Measurements from ENCODE around the gene RIIAD1. TPM values are rescaled to one million over a fixed set of nuclear protein-coding genes. Genes with fewer than 3 reads are reported as not detected.
"Not testable (repeated sequence)": the region's sequence is repeated elsewhere in the genome, so short reads cannot be mapped to it uniquely, and the experiment has no call there.

RIIAD1 gene
- total RNA-seq, 4 donors from 2014 or later: 1.7 TPM; not detected in 3

GRCh38 chr1:151728151-151729054 lies 7.1 kb downstream of the RIIAD1 start:
- H3K4me1 ChIP-seq: peaks cover 8 to 21% (median 16%) of the 10 kb centered on the region in 4 donors

GRCh38 chr1:151729157-151729965 lies 8.0 kb downstream of the RIIAD1 start:
- intact Hi-C loops (cut with DNase I): no loop called here
- peak overlapping the region; percentile 76 to 83 (median 80) for H3K27ac ChIP-seq (replicated peaks in 1 of 4)
- WGBS: 74% methylated on average over 10 of the region's 10 CpGs

More at GRCh38 chr1:151728151-151729054, 7.1 kb downstream of the RIIAD1 start:
- no peak for DNase-seq (ENCODE audit: extremely low spot score)
- WGBS: 23% methylated on average over 15 of the region's 19 CpGs
- Histone ChIP-seq H3K4me3 (peak overlapping the region; percentile 20 to 39 (median 36)), H3K36me3 (no peaks in the 10 kb centered on the region), H3K9me3 (no peaks in the 10 kb centered on the region), H3K27me3 (no peaks in the 10 kb centered on the region), H3K27ac (replicated peaks in 1 of 4) (peak overlapping the region; percentile 76 to 83 (median 80))
- TF ChIP-seq POLR2AphosphoS5 (IDR thresholded peaks at IDR 0.05): peak; percentile 53 to 76
- TF ChIP-seq EP300 (IDR thresholded peaks at IDR 0.05): no peak
- intact Hi-C loops (cut with DNase I): no loop called here

DNA sequence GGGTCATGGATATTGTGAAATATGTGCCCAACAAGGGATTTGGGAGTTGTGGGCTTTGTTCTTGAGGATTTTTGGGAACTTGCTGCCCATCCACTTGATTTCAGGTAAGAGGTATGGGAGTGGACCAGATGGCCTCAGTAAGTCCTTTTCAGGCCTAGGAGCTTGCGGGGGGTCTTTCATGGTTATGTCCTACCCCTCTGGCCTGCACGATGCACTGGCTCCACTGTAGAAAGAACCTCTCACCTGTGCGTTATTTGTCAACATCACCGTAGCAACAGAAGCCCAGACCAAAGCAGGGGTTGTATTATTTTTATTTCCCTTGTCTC lies 8.6 kb downstream of the RIIAD1 start:
- Histone ChIP-seq H3K9me3 (no peaks in the 10 kb centered on the region), H3K27me3 (no peaks in the 10 kb centered on the region), H3K4me1 (peaks cover 8 to 25% (median 17%) of the 10 kb centered on the region in 4 donors), H3K27ac (replicated peaks in 1 of 4) (no peak overlapping the region), H3K36me3 (no peaks in the 10 kb centered on the region), H3K4me3 (no peak overlapping the region)
- 81% methylated on average over 4 of the region's 4 CpGs for WGBS
- intact Hi-C loops (cut with DNase I): loop anchor here (5.0 kb wide), 1 partner anchor 123 kb away; no protein-coding TSS in a partner anchor
- TF ChIP-seq EP300 (IDR thresholded peaks at IDR 0.05) (no peak), POLR2A (IDR thresholded peaks at IDR 0.05; ENCODE audit: low read depth) (no peak), POLR2AphosphoS5 (IDR thresholded peaks at IDR 0.05) (no peak)
- TF ChIP-seq, protein P1, sequence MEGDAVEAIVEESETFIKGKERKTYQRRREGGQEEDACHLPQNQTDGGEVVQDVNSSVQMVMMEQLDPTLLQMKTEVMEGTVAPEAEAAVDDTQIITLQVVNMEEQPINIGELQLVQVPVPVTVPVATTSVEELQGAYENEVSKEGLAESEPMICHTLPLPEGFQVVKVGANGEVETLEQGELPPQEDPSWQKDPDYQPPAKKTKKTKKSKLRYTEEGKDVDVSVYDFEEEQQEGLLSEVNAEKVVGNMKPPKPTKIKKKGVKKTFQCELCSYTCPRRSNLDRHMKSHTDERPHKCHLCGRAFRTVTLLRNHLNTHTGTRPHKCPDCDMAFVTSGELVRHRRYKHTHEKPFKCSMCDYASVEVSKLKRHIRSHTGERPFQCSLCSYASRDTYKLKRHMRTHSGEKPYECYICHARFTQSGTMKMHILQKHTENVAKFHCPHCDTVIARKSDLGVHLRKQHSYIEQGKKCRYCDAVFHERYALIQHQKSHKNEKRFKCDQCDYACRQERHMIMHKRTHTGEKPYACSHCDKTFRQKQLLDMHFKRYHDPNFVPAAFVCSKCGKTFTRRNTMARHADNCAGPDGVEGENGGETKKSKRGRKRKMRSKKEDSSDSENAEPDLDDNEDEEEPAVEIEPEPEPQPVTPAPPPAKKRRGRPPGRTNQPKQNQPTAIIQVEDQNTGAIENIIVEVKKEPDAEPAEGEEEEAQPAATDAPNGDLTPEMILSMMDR (IDR thresholded peaks at IDR 0.05): no peak
- no peak for DNase-seq (ENCODE audit: extremely low spot score)

More at GRCh38 chr1:151729157-151729965, 8.0 kb downstream of the RIIAD1 start:
- Histone ChIP-seq H3K9me3 (no peaks in the 10 kb centered on the region), H3K27me3 (no peaks in the 10 kb centered on the region), H3K4me1 (peaks cover 8 to 21% (median 16%) of the 10 kb centered on the region in 4 donors), H3K36me3 (no peaks in the 10 kb centered on the region), H3K4me3 (no peak overlapping the region)
- TF ChIP-seq EP300 (IDR thresholded peaks at IDR 0.05) (no peak), POLR2A (IDR thresholded peaks at IDR 0.05; ENCODE audit: low read depth) (no peak), POLR2AphosphoS5 (IDR thresholded peaks at IDR 0.05) (no peak)
- TF ChIP-seq, protein P1 (IDR thresholded peaks at IDR 0.05): no peak
- no peak for DNase-seq (ENCODE audit: extremely low spot score)

GRCh38 chr1:151733126-151733525 lies 11.8 kb downstream of the RIIAD1 start:
- TF ChIP-seq POLR2AphosphoS5 (IDR thresholded peaks at IDR 0.05): no peak
- TF ChIP-seq POLR2A (IDR thresholded peaks at IDR 0.05; ENCODE audit: low read depth): no peak
- intact Hi-C loops (cut with DNase I): loop anchor here (5.0 kb wide), 1 partner anchor 126 kb away; no protein-coding TSS in a partner anchor
- no peak for DNase-seq (ENCODE audit: extremely low spot score)
- WGBS: 88% methylated on average over 3 of the region's 3 CpGs
- Histone ChIP-seq H3K9me3 (no peaks in the 10 kb centered on the region), H3K4me1 (peaks cover 4 to 19% (median 13%) of the 10 kb centered on the region in 4 donors), H3K27ac (replicated peaks in 1 of 4) (no peak overlapping the region), H3K36me3 (no peaks in the 10 kb centered on the region), H3K27me3 (no peaks in the 10 kb centered on the region), H3K4me3 (no peak overlapping the region)

- not testable (repeated sequence) for H3K27me3 ChIP-seq; H3K27ac ChIP-seq (replicated peaks in 1 of 4); H3K36me3 ChIP-seq; H3K4me3 ChIP-seq; H3K9me3 ChIP-seq; DNase-seq (ENCODE audit: extremely low spot score)
- H3K4me1 ChIP-seq: peaks cover 0 to 10% (median 4%) of the 10 kb centered on the region in 4 donors
- intact Hi-C loops (cut with DNase I): loop anchor here (2.0 to 5.0 kb wide), 4 partner anchors 41 to 199 kb away; no protein-coding TSS in a partner anchor
- 97% methylated on average over 9 of the region's 9 CpGs for WGBS
These were observed 12.7 kb downstream of the RIIAD1 start for GRCh38 chr1:151733995-151734394.
